Dermis microvascular lymphatic vessel endothelial cell (primary cell): ENCODE measurements around the gene IQCM. TPM values are rescaled to one million over a fixed set of nuclear protein-coding genes. Genes with fewer than 3 reads are reported as not detected.
A peak's percentile ranks its signal among the peaks of the same experiment; 100 is the strongest.
"Not testable (repeated sequence)": the region's sequence is repeated elsewhere in the genome, so short reads cannot be mapped to it uniquely, and the experiment has no call there.

ENCODE experiments used
- DNase-seq, 2 donors: peaks; one replicate each; pipeline versions ENCODE4 v3.0.0 to v3.0.0-alpha.2; 2010; ENCODE audit warnings: low read depth in 2 of 2
- total RNA-seq: library from RNA; depleted of rRNA; stranded (reverse); fragments of >200 nt; gene quantifications from 2 replicates; pipeline ENCODE4 v1.2.1, GENCODE V29; 2014

The IQCM gene
- total RNA-seq, 1 donor from 2014 or later: not detected

DNA sequence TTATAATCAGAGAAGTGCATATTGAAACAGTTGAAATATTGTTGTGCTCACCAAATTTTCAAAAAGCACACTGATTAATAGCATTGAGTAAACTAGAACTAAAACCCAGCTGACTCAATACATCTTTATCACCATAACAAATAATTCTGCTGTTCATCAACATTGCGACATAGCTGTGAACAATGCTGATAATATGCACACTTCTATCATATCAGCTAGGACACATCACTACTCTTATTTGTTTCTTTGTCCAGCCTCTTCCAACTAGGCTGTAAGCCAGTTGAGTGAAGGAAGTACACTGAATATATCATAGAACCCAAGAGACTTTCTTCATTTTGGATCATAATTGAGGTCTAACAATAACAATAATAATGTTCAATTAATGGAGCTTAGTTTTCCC lies 349.7 kb downstream of the IQCM start:
- no peak for DNase-seq

DNA sequence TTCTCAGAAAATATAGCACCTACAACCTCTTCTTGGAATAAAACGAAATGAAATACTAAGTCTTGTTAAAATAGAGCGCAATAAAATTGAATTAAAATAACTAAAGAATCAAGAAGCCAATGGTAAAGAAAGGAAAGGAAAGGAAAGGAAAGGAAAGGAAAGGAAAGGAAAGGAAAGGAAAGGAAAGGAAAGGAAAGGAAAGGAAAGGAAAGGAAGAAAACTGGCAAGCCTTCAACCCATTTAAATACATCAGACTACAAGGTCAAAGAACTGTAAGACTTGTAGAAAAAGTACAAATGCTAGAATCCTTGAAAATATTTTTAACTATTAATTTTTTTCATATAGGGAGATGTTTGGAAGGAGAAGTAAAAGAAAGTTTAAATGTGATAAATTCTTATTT lies 372.1 kb downstream of the IQCM start:
- no peak for DNase-seq

DNA sequence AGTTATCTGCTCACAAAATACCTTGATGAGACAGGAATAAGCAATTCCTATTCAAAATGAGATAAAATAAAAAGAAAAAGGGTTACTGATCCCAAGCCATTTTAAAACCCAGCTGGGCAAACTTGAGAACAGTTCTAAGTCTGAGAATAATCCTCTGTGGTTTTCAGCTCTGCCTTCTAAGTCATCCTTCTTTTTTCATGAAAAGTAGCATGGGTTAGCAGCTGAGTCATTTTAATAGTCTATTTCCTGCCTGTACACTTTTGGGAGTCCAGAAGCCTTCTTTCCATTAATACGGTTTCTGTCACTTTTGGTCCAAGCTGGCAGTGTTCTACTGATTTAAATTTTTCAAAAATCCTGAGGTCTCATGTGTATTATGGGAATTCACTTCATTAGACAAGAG lies 374.3 kb downstream of the IQCM start:
- no peak for DNase-seq

DNA sequence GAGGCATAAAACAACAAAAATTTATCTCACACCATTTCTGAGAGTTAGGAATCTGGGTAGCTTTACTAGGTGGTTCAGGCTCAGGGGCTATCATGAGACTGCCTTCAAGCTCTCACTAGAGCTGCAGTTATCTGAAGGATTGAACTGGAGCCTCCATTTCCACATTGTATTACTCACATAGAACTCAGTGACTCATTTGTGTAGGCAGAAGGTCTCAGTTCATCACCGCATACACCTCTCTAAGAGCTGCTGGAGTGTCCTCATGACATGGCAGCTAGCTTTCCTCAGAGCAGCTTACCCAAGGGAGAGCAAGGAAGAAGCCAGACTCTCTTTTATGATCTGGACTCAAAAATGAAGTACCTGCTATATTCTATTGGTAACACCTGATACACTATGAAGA lies 389.2 kb downstream of the IQCM start:
- no peak for DNase-seq

DNA sequence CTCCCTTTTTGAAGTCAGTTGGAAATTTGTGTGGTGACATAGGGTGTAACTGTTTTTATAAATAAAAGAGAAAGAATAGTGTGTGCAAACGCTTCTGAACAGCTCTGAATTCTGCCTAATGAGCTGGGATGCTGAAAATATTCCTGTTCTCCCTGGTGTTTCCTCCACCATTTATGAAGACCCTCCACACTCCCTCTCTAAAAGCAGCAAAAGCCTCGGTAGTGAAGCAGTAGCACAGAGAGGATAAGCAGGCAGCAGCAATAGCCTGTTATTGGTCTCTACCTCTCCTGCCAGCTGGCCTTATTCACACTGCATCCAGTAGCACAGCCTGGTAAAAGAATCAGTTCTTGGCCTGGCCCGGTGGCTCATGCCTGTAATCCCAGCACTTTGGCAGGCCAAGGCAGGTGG lies 406.1 kb downstream of the IQCM start:
- DNase-seq: no peak

DNA sequence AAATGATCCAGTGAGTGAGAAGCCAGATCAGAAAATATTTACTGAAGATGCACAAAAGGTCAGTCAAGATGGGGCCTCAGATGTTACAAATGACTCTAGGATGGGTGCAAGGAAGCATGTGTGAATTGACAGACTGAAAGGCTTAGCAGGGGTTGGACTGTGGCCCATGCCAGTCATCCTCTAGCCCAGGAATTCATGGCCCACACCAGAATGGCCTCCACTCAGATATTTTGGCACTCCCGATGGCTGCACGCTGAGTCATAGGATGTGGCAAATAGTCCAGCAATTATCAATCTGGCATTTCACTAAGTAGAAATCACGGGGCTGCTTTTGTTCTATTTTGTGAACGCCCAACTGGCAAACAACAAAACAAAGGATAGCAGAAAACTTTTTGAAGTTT lies 406.5 kb downstream of the IQCM start:
- peak in 1 of 2 donors; percentile 21 for DNase-seq

DNA sequence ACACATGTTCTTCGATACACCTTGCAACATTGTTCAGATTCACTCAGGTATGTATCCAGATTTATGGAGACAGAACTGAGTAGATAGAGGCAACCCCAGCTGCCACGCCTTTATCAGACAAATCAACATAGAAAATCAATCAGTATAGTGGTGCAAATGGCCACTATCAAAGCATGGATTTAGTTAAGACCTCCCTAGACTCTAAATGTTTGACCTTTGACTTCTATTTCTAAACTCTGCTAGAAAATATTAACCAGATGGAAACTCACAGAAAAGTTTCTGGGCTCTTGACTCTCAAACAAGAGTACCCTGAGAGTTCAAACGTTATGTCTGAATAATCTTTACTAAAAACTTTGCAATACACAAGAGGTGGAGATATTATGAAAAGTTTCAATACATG lies 411.5 kb downstream of the IQCM start:
- no peak for DNase-seq

DNA sequence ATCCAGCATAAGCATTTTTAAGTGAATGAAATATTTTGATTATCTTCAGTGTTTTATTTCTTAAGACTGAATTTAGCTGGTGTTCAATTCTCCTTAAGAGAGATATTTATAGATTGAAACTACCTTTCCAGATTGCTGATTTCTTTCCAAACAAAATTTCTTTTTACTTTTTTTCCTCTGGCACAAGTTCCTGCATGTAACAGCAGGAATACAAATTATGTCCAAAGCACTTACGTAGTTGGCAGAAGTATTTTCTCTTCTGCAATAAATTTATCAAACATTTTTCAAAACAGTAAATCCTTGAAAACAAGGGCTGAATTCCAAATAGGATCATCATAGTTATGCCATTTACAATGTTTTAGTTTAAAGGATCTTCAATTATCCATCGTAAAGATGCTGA lies 412.6 kb downstream of the IQCM start:
- no peak for DNase-seq

DNA sequence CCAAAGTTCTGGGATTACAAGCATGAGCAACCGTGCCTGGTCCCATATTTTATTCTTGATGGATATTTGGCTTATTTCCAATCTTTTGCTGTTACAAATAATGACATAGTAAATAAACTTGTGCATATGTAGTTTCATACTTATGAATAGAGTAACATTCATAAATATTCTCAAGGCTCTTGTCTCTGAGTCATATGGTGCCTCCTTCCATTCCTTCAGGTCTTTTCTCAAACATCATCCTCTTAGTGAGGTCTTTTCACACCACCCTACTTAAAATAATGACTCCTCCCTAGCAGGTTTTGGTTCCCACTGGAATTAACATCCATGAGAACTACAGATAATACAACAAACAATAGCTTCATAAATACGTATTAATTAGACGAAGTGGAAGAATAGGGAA lies 416.6 kb downstream of the IQCM start:
- no peak for DNase-seq

DNA sequence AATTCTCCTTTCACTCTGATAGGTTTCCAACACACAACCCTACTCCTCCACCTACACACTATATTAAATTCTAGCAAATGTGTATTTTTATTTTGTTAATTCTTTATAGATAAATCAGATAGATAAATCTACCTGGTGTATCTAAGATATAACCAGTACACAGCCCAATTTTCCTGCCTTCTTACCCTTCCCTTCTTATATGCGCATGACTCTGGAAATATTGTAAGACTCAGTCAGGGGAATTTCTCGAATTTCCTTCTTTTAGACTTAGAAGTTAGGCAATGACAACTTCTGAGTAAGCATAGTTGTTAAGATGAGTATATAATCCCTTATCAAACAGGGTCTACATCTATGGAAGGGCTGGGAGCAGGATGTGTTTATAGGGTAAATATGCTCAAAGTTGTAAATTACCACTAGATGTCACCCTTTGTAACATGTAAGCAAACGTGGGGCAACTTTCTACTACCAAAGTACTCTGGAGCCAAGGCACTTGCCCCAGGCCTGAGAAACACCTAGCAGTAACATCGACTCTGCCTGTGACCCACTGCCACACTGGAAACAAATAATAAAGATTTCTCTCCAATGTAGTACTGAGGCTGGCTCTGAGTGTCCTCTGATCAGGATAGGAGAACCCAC lies 444.7 kb downstream of the IQCM start:
- peak; percentile 29 to 54 for DNase-seq

DNA sequence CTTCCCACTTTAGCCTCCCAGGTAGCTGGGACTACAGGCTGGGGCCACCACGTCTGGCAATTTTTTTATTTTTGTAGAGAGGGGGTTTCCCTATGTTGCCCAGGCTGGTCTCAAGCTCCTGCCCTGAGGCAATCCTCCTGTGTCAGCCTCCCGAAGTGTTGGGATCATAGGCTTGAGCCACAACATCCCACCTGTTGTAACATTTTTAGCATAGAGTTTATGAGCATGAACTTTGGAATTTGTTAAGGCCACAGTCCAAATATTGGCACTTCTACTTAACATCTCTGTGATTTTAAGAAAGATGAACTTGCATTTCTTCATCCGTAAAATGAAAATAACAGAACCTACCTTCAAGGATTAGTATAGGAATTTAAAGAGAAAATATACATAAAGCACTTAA lies 445.6 kb downstream of the IQCM start:
- DNase-seq: no peak

DNA sequence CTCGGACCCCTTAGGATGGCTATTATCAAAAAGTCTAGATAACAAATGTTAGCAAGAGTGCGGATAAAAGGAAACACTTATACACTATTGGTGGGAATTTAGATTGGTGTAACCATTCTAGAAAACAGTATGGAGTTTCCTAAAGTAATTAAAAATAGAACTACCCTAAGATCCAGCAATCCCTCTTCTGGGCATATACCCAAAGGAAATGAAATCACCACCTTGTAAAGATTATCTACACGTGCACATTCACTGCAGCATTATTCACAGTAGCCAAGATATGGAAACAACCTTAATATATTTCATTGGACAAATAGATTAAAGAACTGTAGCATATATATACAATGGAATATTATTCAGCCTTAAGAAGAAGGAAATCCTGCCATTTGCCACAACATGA lies 462.4 kb downstream of the IQCM start:
- DNase-seq: no peak

DNA sequence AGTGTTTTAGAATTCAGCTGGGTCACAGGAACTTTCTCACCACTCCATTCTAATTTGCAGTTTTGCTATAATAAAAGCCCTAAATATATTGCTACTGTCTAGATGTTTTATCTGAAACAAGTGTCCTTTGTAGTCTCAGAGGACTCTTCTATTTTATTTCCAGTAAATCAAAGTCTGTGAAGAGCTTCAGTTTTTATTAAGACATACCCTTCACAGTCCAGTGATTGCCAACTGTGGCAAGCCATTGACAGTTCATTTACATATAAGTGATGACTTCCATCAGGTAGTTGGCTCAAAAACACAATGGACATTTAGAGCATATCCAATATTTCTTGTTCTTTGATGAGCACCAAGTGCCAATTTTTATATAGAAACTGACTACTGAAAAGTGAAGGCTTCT lies 466.1 kb downstream of the IQCM start:
- no peak for DNase-seq

DNA sequence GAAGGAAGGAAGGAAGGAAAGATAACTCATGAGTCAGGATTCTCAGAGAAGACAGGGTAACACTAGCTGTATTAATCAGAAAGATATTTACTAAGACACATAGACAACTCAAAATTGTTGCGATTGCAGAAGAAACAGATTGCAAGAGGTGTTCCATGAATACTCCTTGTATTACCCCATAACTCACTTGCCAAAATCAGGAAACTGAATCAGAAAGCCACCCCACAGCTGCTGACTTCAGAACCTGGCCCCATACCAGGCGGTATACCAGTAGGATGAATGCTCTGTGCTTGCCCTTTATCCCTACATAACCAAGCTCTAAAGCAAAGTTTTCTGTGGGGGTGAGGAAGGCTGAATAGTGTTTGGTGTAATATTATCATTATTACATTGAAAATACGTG lies 468.5 kb downstream of the IQCM start:
- DNase-seq: no peak

DNA sequence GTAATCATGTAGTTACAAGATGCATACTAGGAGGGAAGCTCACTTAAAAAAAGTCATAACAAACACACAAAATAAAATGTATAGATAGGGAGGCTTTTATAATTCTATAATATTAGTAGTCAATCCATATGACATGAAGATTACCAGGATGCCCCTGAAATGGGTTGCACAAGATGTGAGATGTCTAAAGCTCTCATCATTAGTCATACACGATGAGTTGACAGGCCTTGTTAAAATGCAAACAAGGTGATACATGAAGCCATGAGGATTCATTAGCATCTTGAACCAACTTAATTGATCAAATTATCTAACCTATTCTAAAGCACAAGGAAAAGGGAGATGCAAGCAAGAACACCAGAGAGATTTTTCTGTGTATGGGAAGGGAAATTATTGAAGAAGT lies 470.2 kb downstream of the IQCM start:
- no peak for DNase-seq

DNA sequence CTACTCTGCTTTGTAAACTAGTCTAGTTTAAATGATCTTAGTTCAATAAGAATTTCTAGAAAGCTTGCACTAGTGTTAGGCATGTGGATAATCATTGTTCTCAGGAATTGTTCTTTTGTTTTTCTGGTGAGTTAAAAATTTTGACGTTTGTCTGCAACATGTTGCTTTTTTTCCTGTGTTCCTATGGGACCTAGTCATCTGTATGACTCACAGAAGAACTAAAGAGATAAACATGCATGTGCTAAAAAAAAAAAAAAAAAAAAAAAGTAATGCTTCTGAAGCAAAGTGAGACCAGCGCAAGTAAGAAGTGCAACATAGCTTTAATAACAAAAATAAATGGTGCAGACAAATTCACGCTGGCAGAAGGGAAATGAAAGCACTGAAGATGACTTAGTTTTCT lies 471.2 kb downstream of the IQCM start:
- peak; percentile 2 to 72 for DNase-seq

DNA sequence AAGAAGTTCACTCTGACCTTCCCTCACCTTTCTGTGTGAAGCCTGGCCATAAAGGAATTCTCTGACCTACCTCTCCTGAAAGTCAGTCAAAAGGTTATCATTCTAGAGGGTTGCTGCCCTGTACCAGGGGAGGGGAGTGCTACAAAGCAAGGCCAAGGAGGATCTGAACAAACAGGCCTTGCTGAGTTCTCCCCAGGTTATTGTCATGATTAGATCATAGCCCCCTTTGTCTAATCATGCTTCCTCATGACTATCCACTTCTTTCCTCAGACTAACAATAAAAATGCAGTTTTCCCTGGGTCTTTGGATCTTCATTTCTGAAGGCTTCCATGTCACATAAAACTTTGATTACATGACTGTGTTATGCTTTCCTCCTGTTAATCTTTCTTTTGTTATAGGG lies 472.0 kb downstream of the IQCM start:
- peak in 1 of 2 donors; percentile 7 for DNase-seq

DNA sequence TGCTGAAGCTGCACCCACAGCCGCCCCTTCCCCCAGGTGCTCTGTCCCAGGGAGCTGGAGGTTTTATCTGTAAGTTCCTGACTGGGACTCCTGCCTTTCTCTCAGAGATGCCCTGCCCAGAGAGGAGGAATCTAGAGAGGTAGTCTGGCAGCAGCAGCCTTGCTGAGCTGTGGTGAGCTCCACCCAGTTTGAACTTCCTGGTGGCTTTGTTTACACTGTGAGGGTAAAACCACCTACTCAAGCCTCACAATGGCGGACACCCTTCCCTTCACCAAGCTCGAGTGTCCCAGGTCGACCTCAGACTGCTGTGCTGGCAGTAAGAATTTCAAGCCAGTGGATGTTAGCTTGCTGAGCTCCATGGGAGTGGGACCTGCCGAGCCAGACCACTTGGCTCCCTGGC lies 474.5 kb downstream of the IQCM start:
- not testable (repeated sequence) for DNase-seq

DNA sequence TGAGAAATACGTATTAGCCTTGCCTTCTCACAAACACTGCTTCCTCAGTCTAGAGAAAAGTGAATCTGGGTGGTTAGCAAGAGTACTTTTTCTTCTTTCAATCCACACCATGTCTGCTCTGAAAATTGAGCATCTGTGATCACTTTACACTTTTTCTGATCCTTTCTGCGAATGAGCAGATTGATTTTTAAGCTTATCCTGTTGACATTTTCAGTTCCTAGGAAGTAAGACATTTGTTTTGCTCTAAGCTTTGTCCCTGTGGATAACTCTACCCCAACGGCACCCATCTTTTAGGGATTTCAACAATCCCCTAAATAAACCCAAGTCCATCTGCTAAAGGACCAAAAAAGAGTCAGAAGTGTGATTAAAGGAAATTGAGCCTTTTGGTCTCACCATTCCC lies 487.5 kb downstream of the IQCM start:
- DNase-seq: no peak

DNA sequence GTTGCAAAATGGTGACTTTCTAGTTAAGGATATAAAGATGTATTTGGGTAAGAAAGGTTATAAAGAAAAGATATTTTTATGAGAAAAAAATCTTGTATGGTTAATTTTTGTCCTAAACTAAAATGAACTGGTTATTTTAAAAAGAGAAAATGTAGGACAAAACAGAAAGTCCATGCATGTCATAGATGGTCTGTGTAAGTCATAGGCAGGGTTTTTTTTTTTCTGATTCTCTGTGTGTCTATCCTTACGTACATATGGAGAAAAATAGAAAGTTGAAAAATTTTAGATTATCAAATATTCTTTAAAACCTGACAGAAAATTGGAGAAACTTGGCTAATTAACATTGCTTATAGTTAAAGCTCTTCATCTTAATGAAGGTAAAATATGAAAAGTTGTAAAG lies 493.4 kb downstream of the IQCM start:
- DNase-seq: no peak

DNA sequence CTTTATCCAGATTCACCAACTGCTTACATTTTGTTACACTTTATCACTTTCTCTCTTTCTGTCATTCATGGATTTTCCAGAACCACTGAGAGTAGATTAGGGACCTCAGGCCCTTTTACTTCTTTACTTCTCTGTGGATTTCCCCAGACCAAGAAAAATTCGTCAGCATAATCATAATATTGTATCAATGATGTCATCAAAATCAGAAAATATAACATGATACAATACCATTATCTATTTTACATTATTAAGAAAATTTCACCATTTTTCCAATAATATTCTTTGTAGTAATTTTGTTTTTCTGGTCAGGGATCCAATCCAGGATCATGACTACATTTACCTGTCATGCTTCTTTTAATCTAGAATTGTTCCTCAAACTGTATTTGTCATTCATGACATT lies 494.2 kb downstream of the IQCM start:
- no peak for DNase-seq

DNA sequence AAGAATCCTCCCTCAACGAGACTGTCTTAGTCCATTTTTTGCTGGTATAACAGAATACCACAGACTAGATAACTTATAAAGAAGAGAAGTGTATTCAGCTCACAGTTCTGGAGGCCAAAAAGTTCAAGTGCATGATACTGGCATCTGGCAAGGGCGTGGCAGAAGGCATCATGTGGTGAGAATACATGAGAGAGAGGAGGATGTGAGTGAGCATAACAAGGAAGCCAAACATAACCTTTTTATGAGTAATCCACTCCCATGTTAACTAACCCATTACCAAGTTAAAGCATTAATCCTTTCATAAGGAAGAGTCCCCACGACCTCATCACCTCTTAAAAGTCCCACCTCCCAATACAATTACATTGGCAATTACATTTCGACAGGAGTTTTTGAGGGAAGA lies 504.6 kb downstream of the IQCM start:
- DNase-seq: no peak

DNA sequence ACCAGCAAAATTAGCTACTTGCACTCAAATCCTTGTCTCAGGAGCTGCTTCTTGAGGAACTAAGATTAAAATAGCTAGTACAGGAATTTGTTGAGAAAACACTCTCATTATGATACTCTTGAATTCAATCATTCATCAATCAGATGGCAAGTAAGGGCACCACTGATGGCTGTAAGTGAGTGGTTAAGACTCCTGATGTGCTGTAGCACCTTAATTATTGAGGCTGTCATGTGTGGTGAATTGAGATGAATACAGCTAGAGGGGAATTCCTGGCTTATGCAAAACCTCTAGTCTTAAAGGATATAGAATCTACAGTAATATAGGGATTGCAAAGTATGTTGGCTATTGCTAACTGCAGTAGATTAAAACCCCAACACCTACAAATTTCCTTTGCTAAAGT lies 509.1 kb downstream of the IQCM start:
- DNase-seq: no peak
